ENCODE data around the gene LCOR. TPM values are rescaled to one million over a fixed set of nuclear protein-coding genes. Genes with fewer than 3 reads are reported as not detected.
A peak's percentile ranks its signal among the peaks of the same experiment; 100 is the strongest.

LCOR gene
- total RNA-seq, 1 experiment from 2014 or later = 23.9 TPM

- TF ChIP-seq AR (CRISPR knock-in tag; IDR thresholded peaks at IDR 0.05) (no peak), FOXJ3 (CRISPR knock-in tag; IDR thresholded peaks at IDR 0.05; ENCODE audit: borderline replicate concordance) (no peak), IRF2 (CRISPR knock-in tag; IDR thresholded peaks at IDR 0.05; ENCODE audit: borderline replicate concordance, low read depth) (no peak), NFATC4 (CRISPR knock-in tag; IDR thresholded peaks at IDR 0.05) (no peak), ZNF512 (CRISPR knock-in tag; IDR thresholded peaks at IDR 0.05; ENCODE audit: borderline replicate concordance) (no peak), ATF6 (CRISPR knock-in tag; IDR thresholded peaks at IDR 0.05) (no peak), TEAD4 (CRISPR knock-in tag; IDR thresholded peaks at IDR 0.05) (no peak), TEAD1 (CRISPR knock-in tag; IDR thresholded peaks at IDR 0.05) (no peak), E2F5 (CRISPR knock-in tag; IDR thresholded peaks at IDR 0.05) (no peak), ETV6 (CRISPR knock-in tag; IDR thresholded peaks at IDR 0.05) (no peak), ZNF281 (CRISPR knock-in tag; IDR thresholded peaks at IDR 0.05) (no peak)
Observed at GRCh38 chr10:96791902-96792301, 40.2 kb upstream of the LCOR start (continued).

GRCh38 chr10:96794836-96795733 is 37.0 kb upstream of the LCOR start:
- Mint-ChIP-seq H3K36me3 (no peaks in the 10 kb centered on the region), H3K27ac (no peak overlapping the region), H3K27me3 (ENCODE audit: low read depth) (no peaks in the 10 kb centered on the region), H3K9me3 (no peaks in the 10 kb centered on the region; the same call in 1 of the 2 replicates), H3K4me3 (no peak overlapping the region), H3K4me1 (no peaks in the 10 kb centered on the region)
- DNase-seq (ENCODE audit: low spot score) (peak; percentile 11), ATAC-seq (peak; percentile 55; the same call in 1 of the 2 replicates)
- ChIA-PET CTCF (interaction anchor here (0.7 kb wide), 1 partner anchor 420 kb away, joined by 4 read pairs; no protein-coding TSS in a partner anchor), POLR2A (interaction anchor here (0.6 kb wide), 1 partner anchor 102 kb away, joined by 7 read pairs; no protein-coding TSS in a partner anchor)
- no peak for TF ChIP-seq NR3C1 (CRISPR knock-in tag; conservative IDR thresholded peaks at IDR 0.05; ENCODE audit: low read depth)
- no peak for TF ChIP-seq PREB (CRISPR knock-in tag; IDR thresholded peaks at IDR 0.05; ENCODE audit: borderline replicate concordance)
- no peak for TF ChIP-seq USF2 (CRISPR knock-in tag; IDR thresholded peaks at IDR 0.05)
- TF ChIP-seq SP1 (CRISPR knock-in tag; conservative IDR thresholded peaks at IDR 0.05) = no peak
- no peak for TF ChIP-seq AR (CRISPR knock-in tag; IDR thresholded peaks at IDR 0.05)
- no peak for TF ChIP-seq ZNF423 (CRISPR knock-in tag; IDR thresholded peaks at IDR 0.05)
- no peak for TF ChIP-seq FOXJ3 (CRISPR knock-in tag; IDR thresholded peaks at IDR 0.05; ENCODE audit: borderline replicate concordance)
